Loucy (cell line): Measurements from ENCODE around the gene NKX1-1.
"Not testable (repeated sequence)": the region's sequence is repeated elsewhere in the genome, so short reads cannot be mapped to it uniquely, and the experiment has no call there.

Experiments
- H2AFZ ChIP-seq: fragments of 200-600 bp; sonication (generic); 2 replicates; pipeline ENCODE4 v1.6.0; 2016; ENCODE audit warnings: antibody characterized with exemption, mild to moderate bottlenecking, low read length, moderate library complexity
- H3F3A ChIP-seq: fragments of 200-600 bp; 2 replicates; pipeline ENCODE4 v1.6.0; 2016; ENCODE audit warnings: antibody characterized with exemption, low read depth, mild to moderate bottlenecking
- H3K27me3 ChIP-seq: fragments of 200-600 bp; sonication (generic); 2 replicates; pipeline ENCODE4 v1.6.1; 2014; ENCODE audit warnings: low read length, mild to moderate bottlenecking; ENCODE audit not compliant: insufficient read depth, poor library complexity, severe bottlenecking
- H3K36me3 ChIP-seq: fragments of 200-600 bp; sonication (generic); 2 replicates; pipeline ENCODE4 v1.6.1; 2016; ENCODE audit warnings: low read length; ENCODE audit not compliant: insufficient read depth
- H3K4me1 ChIP-seq: fragments of 200-600 bp; sonication (generic); 2 replicates; pipeline ENCODE4 v1.5.1; 2014; ENCODE audit warnings: low read length, mild to moderate bottlenecking; ENCODE audit not compliant: insufficient read depth, poor library complexity, severe bottlenecking
- H3K4me2 ChIP-seq: fragments of 200-600 bp; sonication (generic); 2 replicates; pipeline ENCODE4 v1.6.0; 2014; ENCODE audit warnings: antibody characterized with exemption, low read length, low read depth, mild to moderate bottlenecking; ENCODE audit not compliant: poor library complexity, severe bottlenecking
- H3K4me3 ChIP-seq: fragments of 200-600 bp; sonication (generic); 2 replicates; pipeline ENCODE4 v1.5.1; 2014; ENCODE audit warnings: low read length, mild to moderate bottlenecking, mixed read lengths; ENCODE audit not compliant: poor library complexity, severe bottlenecking
- H3K79me2 ChIP-seq: fragments of 200-600 bp; sonication (generic); 2 replicates; pipeline ENCODE4 v1.6.1; 2014; ENCODE audit warnings: low read length; ENCODE audit not compliant: insufficient read depth
- H3K9ac ChIP-seq: fragments of 200-600 bp; sonication (generic); 2 replicates; pipeline ENCODE4 v1.6.0; 2014; ENCODE audit warnings: mild to moderate bottlenecking, low read depth, low read length, moderate library complexity; ENCODE audit not compliant: poor library complexity, severe bottlenecking
- H3K9me2 ChIP-seq: fragments of 200-600 bp; sonication (generic); replicated peaks from 2 replicates; pipeline ENCODE4 v1.6.1; 2016; ENCODE audit warnings: low read depth, low read length, mixed read lengths
- H3K9me3 ChIP-seq: fragments of 200-600 bp; sonication (generic); 2 replicates; pipeline ENCODE4 v1.6.1; 2014; ENCODE audit warnings: mild to moderate bottlenecking, antibody characterized with exemption, low read length, low read depth; ENCODE audit not compliant: insufficient read depth
- H4K20me1 ChIP-seq: fragments of 200-600 bp; sonication (generic); 2 replicates; pipeline ENCODE4 v1.6.0; 2014; ENCODE audit warnings: antibody characterized with exemption, low read length, mild to moderate bottlenecking; ENCODE audit not compliant: insufficient read depth, poor library complexity, severe bottlenecking
- EZH2phosphoT487 ChIP-seq: fragments of 200-600 bp; IDR thresholded peaks from 2 replicates; pipeline ENCODE4 v1.6.1; 2018; ENCODE audit warnings: antibody characterized with exemption, mild to moderate bottlenecking, moderate library complexity, borderline replicate concordance
- TF ChIP-seq, protein P1 (sequence below): fragments of 200-600 bp; sonication (generic); conservative IDR thresholded peaks from 2 replicates; pipeline ENCODE4 v1.5.1; 2014; ENCODE audit warnings: mild to moderate bottlenecking, antibody characterized with exemption, low read length

NKX1-1 gene

DNA sequence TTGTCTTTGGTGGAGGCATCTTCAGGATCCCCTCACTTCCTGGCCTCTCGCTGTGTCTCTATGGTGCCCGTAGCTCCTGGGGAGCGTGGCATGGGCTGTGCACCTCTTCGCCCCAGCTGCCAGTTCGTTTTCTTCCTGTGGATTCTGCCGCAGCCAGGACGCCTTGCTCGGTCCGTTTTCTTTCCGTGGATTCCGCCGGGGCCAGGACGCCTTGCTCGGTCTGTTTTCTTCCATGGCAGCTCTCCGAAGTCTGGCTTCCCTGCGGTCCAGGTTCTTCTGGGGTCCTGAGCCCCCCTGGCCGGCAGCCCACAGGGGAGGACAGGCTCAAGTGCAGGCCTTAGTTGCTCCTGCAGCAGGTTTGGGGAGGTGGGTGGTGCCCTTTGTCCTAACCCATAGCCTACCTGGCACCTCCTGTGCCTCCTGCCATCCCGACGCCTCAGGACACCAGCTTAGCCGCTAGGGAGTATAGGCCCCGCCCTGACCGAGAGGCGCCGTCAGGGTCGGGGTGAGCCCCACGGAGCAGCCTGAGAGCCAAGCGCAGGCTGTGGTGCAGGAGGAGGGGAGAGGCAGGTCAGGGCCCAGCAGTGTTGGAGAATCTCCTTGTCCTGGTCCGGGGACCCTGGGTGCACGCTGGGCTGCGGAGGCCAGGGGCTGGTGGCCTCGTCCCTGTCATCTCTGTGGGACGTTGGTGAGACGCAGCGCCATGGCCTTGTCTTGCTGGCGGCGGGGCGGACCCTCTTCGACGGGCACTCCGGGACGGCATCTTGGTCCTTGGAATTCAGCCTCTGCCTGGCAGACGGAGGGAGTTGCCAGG, 32.1 kb downstream of the NKX1-1 start:
- H2AFZ ChIP-seq, result no peak overlapping the region
- H3K79me2 ChIP-seq, result no peaks in the 10 kb centered on the region
- H3K36me3 ChIP-seq, result no peaks in the 10 kb centered on the region; the same call in 1 of the 2 replicates
- H3K9me3 ChIP-seq, result no peaks in the 10 kb centered on the region
- no peak for TF ChIP-seq EZH2phosphoT487
- TF ChIP-seq, protein P1, sequence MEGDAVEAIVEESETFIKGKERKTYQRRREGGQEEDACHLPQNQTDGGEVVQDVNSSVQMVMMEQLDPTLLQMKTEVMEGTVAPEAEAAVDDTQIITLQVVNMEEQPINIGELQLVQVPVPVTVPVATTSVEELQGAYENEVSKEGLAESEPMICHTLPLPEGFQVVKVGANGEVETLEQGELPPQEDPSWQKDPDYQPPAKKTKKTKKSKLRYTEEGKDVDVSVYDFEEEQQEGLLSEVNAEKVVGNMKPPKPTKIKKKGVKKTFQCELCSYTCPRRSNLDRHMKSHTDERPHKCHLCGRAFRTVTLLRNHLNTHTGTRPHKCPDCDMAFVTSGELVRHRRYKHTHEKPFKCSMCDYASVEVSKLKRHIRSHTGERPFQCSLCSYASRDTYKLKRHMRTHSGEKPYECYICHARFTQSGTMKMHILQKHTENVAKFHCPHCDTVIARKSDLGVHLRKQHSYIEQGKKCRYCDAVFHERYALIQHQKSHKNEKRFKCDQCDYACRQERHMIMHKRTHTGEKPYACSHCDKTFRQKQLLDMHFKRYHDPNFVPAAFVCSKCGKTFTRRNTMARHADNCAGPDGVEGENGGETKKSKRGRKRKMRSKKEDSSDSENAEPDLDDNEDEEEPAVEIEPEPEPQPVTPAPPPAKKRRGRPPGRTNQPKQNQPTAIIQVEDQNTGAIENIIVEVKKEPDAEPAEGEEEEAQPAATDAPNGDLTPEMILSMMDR, result no peak
- no peaks in the 10 kb centered on the region for H3K4me1 ChIP-seq
- no peaks in the 10 kb centered on the region for H3K9me2 ChIP-seq
- H3K4me3 ChIP-seq, result no peak overlapping the region
- no peaks in the 10 kb centered on the region for H4K20me1 ChIP-seq
- H3K9ac ChIP-seq, result no peak overlapping the region
- no peak overlapping the region for H3K4me2 ChIP-seq
- H3F3A ChIP-seq, result no peaks in the 10 kb centered on the region
- H3K27me3 ChIP-seq, result no peaks in the 10 kb centered on the region

DNA sequence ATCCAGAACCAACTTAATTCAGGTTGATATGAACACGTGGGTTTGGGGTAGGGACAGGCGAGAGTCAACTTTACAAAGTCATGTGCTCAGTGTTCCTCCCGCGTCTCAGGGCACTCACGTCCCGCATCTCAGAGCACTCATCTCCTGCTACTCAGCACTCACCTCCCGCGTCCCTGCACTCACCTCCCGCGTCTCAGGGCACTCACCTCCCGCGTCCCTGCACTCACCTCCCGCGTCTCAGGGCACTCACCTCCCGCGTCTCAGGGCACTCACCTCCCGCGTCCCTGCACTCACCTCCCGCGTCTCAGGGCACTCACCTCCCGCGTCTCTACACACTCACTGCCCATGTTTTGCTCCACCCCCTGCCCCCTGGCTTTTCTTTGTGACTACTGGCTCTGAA, 33.7 kb downstream of the NKX1-1 start:
- H3K79me2 ChIP-seq, H3K4me1 ChIP-seq, H3F3A ChIP-seq, H3K9me2 ChIP-seq, H2AFZ ChIP-seq, H3K9ac ChIP-seq, H3K36me3 ChIP-seq, H4K20me1 ChIP-seq, H3K4me2 ChIP-seq, H3K4me3 ChIP-seq, H3K9me3 ChIP-seq, H3K27me3 ChIP-seq: not testable (repeated sequence)

DNA sequence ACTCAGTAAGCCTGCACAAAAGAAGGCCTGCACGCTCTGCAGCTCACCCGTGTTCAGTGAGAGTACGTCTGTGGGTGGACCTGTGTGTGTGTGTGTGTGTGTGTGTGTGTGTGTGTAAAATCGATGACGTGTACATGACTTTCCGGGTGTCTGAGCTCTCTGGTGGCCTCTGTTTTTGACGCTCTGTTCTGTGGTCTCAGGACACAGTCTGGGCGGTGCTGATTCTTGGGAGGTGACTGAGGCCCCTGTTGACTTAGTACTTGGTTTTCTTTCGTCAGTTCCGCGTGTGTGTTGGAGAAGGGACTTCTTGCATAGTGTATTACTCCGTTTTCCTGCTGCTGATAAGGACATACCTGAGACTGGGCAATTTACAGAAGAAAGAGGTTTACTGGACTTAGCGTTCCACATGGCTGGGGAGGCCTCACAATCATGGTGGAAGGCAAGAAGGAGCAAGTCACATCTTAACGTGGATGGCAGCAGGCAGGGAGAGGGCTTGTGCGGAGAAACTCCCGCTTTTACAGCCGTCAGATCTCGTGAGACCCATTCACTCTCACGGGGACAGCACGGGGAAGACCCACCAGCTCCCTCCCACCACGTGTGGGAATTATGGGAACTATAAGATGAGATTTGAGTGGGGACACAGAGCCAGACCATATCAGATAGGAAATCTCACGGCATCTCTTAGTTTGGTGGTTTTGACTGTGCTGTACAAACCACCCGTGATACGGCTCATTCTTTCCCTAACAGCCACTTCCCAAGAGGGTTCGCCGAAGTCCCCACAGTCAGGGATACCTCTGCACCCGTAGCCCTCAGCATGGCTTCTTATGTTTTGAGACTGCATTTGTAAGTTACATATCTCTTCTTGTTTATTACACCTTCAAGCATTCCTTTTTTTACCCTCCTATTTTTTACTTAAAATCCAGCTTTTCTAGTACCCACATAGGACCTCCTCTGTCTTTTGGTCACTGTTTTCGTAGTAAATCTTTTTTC, 34.8 kb downstream of the NKX1-1 start:
- no peak overlapping the region for H2AFZ ChIP-seq
- TF ChIP-seq, protein P1, result no peak
- TF ChIP-seq EZH2phosphoT487, result no peak

More for the DNA sequence above, 34.8 kb downstream of the NKX1-1 start:
- H3K36me3 ChIP-seq, result no peaks in the 10 kb centered on the region; the same call in 1 of the 2 replicates
- no peak overlapping the region for H3K4me2 ChIP-seq
- no peaks in the 10 kb centered on the region for H3K9me2 ChIP-seq
- no peaks in the 10 kb centered on the region for H3F3A ChIP-seq
- no peaks in the 10 kb centered on the region for H3K27me3 ChIP-seq
- H3K9ac ChIP-seq, result no peak overlapping the region
- no peaks in the 10 kb centered on the region for H3K79me2 ChIP-seq
- no peaks in the 10 kb centered on the region for H3K9me3 ChIP-seq
- H3K4me3 ChIP-seq, result no peak overlapping the region
- H3K4me1 ChIP-seq, result no peaks in the 10 kb centered on the region
- H4K20me1 ChIP-seq, result no peaks in the 10 kb centered on the region
